ENCODE measurements around the gene RTF2.
"Not testable (repeated sequence)": the region's sequence is repeated elsewhere in the genome, so short reads cannot be mapped to it uniquely, and the experiment has no call there.

Gene RTF2

DNA sequence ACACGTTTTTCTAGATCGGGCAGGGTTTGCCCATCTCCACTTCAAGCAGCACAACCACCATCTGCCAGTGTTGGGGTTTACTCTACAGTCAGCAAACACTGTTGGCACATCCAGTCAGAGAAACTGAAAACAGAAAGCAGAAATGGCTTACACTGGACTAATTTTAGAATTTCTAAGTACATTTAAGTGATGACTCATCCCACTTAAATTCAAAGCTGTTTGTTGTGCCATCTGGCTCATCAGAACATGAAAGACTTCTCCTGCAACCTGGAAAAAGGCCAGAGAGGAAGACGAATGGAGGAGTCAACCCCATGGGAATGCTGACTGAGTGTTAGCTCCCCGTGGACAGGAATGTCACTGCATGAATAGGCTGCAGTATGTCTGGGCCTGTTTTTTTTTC, 86.4 kb downstream of the RTF2 start:
- peak; percentile 83 to 89 for DNase-seq

DNA sequence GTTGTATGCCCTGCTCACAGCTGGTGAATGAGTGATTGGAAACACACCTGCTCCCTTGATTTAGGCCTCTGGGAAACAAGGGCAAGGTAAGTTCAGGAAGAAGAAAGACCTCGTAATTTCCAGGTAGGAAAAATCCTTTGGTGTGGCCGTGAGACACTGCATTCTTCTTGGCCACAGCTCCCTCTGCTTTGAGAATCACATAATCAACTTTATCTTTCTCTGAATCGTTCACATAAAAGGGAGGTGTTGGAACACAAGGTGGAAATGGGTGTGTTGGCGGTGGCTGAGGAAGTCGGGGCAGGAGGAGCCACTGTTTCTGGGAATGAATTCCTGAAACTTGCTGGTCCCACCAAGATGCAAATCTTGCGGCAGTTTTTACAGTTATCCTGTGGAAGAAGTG, 90.5 kb downstream of the RTF2 start:
- no peak for DNase-seq

DNA sequence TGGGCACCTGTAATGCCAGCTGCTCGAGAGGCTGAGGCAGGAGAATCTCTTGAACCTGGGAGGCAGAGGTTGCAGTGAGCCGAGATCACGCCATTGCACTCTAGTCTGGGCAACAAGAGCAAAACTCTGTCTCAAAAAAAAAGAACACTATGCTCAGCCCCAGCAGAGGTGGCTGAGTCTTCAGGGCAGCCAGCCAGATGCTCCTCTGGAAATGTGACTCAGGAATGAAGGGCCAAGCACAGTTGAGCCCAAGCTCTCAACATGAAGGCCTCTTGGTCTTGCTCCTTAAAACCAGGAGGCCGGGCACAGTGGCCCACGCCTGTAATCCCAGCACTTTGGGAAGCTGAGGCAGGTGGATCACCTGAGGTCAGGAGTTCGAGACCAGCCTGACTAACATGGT, 96.1 kb downstream of the RTF2 start:
- DNase-seq, result not testable (repeated sequence)

DNA sequence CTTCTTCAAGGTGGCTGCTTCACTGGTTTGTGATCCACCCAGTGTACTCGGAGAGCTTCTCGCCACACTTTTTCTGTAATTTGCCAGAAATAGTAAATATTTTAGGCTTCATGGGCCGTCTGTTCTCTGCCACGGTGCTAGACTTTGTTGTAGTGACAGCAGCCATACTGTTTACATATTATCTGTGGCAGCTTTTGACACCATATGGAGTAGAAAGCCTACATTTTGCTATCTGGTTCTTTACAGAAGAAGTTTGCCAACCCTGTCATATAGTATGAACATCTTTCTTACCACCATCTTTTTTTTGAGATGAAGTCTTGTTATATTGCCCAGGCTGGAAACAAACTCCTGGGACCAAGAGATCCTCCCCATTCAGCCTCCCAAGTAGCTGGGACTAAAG, 97.1 kb downstream of the RTF2 start:
- no peak for DNase-seq

DNA sequence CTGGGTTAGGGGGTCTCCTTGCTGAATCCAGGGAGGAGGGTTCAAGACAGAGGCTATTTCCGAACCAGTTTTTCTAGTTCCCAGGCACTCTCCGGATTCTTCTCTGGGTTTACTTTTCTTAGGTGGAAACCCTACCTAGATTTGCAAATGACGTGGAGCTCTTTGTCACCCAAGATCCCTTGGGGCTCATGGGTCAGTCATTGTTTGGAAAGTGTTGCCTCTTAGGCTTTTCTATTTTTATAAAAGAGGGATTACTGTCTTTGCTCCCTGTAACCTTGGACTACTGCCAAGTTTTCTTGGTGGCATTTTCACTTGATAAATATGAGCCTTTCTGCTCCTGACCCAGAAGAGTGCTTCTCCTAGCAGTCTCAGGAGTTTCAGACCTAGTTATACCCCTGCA, 98.2 kb downstream of the RTF2 start:
- no peak for DNase-seq

All from inflammatory macrophage (primary cell).